Measurements from ENCODE around the gene CAMK2A. TPM values are rescaled to one million over a fixed set of nuclear protein-coding genes. Genes with fewer than 3 reads are reported as not detected.
A peak's percentile ranks its signal among the peaks of the same experiment; 100 is the strongest.

The CAMK2A gene
- total RNA-seq, 2 experiments from 2014 or later, result not detected

GRCh38 chr5:150288361-150288760 is 1.2 kb downstream of the CAMK2A start:
- TF ChIP-seq CTCF (IDR thresholded peaks at IDR 0.05), result no peak
- Mint-ChIP-seq H3K27me3 (peaks cover 2% of the 10 kb centered on the region), H3K36me3 (ENCODE audit: low read depth) (no peaks in the 10 kb centered on the region), H3K4me3 (no peak overlapping the region), H3K4me1 (ENCODE audit: low read depth) (no peaks in the 10 kb centered on the region), H3K9me3 (no peaks in the 10 kb centered on the region), H3K27ac (no peak overlapping the region)
- ATAC-seq, result no peak
- DNase-seq, result no peak
- POLR2A ChIA-PET, result interaction anchor here (0.9 kb wide), 1 partner anchor 12 kb away, joined by 3 read pairs; no protein-coding TSS in a partner anchor
- CTCF ChIA-PET, result interaction anchor here (0.6 kb wide), 1 partner anchor 74 kb away, joined by 3 read pairs; no protein-coding TSS in a partner anchor
- intact Hi-C loops (cut with micrococcal nuclease), result no loop called here

- H3K9me3 Mint-ChIP-seq, result no peaks in the 10 kb centered on the region
Observed at GRCh38 chr5:150286820-150287219, 2.8 kb downstream of the CAMK2A start.

GRCh38 chr5:150285114-150285513 is 4.5 kb downstream of the CAMK2A start:
- ChIA-PET CTCF (no interaction called here), POLR2A (no interaction called here)
- no peaks in the 10 kb centered on the region for H3K36me3 Mint-ChIP-seq (ENCODE audit: low read depth)
- no peak for TF ChIP-seq CTCF (IDR thresholded peaks at IDR 0.05)
- H3K27ac Mint-ChIP-seq, result no peak overlapping the region
- H3K27me3 Mint-ChIP-seq, result peaks cover 2% of the 10 kb centered on the region
- H3K9me3 Mint-ChIP-seq, result no peaks in the 10 kb centered on the region
- ATAC-seq (no peak), DNase-seq (no peak)
- no peaks in the 10 kb centered on the region for H3K4me1 Mint-ChIP-seq (ENCODE audit: low read depth)
- H3K4me3 Mint-ChIP-seq, result no peak overlapping the region
- intact Hi-C loops (cut with micrococcal nuclease), result no loop called here

More at GRCh38 chr5:150286820-150287219, 2.8 kb downstream of the CAMK2A start:
- TF ChIP-seq CTCF (IDR thresholded peaks at IDR 0.05), result peak; percentile 25
- intact Hi-C loops (cut with micrococcal nuclease), result no loop called here
- ChIA-PET POLR2A (no interaction called here), CTCF (interaction anchor here (0.6 to 1.4 kb wide), 4 partner anchors 11 to 156 kb away, joined by 3 to 4 read pairs (median 3); no protein-coding TSS in a partner anchor)
- no peak overlapping the region for H3K27ac Mint-ChIP-seq
- ATAC-seq (peak; percentile 75), DNase-seq (peak; percentile 15)
- H3K36me3 Mint-ChIP-seq (ENCODE audit: low read depth), result no peaks in the 10 kb centered on the region
- no peak overlapping the region for H3K4me3 Mint-ChIP-seq
- peaks cover 2% of the 10 kb centered on the region for H3K27me3 Mint-ChIP-seq
- no peaks in the 10 kb centered on the region for H3K4me1 Mint-ChIP-seq (ENCODE audit: low read depth)

GRCh38 chr5:150284311-150284710 is 5.3 kb downstream of the CAMK2A start:
- Mint-ChIP-seq H3K27me3 (no peaks in the 10 kb centered on the region), H3K36me3 (ENCODE audit: low read depth) (no peaks in the 10 kb centered on the region), H3K4me1 (ENCODE audit: low read depth) (no peaks in the 10 kb centered on the region), H3K27ac (no peak overlapping the region), H3K9me3 (no peaks in the 10 kb centered on the region), H3K4me3 (no peak overlapping the region)
- ChIA-PET CTCF (no interaction called here), POLR2A (no interaction called here)
- TF ChIP-seq CTCF (IDR thresholded peaks at IDR 0.05), result no peak
- intact Hi-C loops (cut with micrococcal nuclease), result no loop called here
- no peak for DNase-seq
- no peak for ATAC-seq

- no peak overlapping the region for H3K27ac Mint-ChIP-seq
- intact Hi-C loops (cut with micrococcal nuclease), result no loop called here
- no peaks in the 10 kb centered on the region for H3K4me1 Mint-ChIP-seq (ENCODE audit: low read depth)
- H3K9me3 Mint-ChIP-seq, result no peaks in the 10 kb centered on the region
- H3K4me3 Mint-ChIP-seq, result no peak overlapping the region
- no peak for ATAC-seq
- no peaks in the 10 kb centered on the region for H3K36me3 Mint-ChIP-seq (ENCODE audit: low read depth)
- POLR2A ChIA-PET, result no interaction called here
- TF ChIP-seq CTCF (IDR thresholded peaks at IDR 0.05), result no peak
- H3K27me3 Mint-ChIP-seq, result no peaks in the 10 kb centered on the region
- DNase-seq, result no peak
- CTCF ChIA-PET, result no interaction called here
Observed at GRCh38 chr5:150283904-150284303, 5.7 kb downstream of the CAMK2A start.
